Fibroblast of pulmonary artery (primary cell): ENCODE measurements around the gene COL6A2.
"Not testable (repeated sequence)": the region's sequence is repeated elsewhere in the genome, so short reads cannot be mapped to it uniquely, and the experiment has no call there.

Experiments used
- DNase-seq: peaks from one replicate; pipeline ENCODE4 v3.0.0-alpha.2; 2010; ENCODE audit warnings: low read depth
- H3K4me3 ChIP-seq: replicated peaks from 2 replicates; pipeline ENCODE4 v1.5.1; 2011; ENCODE audit warnings: low read depth, mild to moderate bottlenecking, control low read depth, low read length, moderate library complexity
- TF ChIP-seq, protein P1 (sequence below): IDR thresholded peaks from 2 replicates; pipeline ENCODE4 v1.5.1; 2011; ENCODE audit warnings: mild to moderate bottlenecking, control low read depth, low read length, inconsistent platforms; ENCODE audit errors: missing control alignments

Gene COL6A2

GRCh38 chr21:46168659-46169386, 70.9 kb downstream of the COL6A2 start:
- no peak overlapping the region for H3K4me3 ChIP-seq
- TF ChIP-seq, protein P1, sequence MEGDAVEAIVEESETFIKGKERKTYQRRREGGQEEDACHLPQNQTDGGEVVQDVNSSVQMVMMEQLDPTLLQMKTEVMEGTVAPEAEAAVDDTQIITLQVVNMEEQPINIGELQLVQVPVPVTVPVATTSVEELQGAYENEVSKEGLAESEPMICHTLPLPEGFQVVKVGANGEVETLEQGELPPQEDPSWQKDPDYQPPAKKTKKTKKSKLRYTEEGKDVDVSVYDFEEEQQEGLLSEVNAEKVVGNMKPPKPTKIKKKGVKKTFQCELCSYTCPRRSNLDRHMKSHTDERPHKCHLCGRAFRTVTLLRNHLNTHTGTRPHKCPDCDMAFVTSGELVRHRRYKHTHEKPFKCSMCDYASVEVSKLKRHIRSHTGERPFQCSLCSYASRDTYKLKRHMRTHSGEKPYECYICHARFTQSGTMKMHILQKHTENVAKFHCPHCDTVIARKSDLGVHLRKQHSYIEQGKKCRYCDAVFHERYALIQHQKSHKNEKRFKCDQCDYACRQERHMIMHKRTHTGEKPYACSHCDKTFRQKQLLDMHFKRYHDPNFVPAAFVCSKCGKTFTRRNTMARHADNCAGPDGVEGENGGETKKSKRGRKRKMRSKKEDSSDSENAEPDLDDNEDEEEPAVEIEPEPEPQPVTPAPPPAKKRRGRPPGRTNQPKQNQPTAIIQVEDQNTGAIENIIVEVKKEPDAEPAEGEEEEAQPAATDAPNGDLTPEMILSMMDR: no peak
- DNase-seq: no peak

GRCh38 chr21:46170436-46171193, 72.7 kb downstream of the COL6A2 start:
- not testable (repeated sequence) for H3K4me3 ChIP-seq, DNase-seq

DNA sequence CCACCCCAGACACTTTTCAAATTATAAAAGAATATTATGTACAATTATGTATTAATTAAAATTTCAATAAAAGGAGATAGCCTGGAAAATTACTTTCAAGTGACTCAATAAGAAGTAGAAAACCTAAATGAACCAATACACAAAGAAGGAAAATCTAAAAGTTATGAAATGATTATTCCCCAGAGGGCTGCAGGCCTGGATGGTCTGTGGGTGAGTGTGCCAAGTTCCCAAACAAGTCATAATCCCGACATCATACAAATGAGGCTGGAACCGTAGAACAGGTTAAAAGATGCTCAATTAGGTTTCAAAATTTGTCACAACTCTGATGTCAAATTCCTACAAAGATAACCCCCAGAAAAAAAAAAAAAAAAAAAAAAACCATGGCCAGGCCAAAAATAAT, 73.7 kb downstream of the COL6A2 start:
- no peak overlapping the region for H3K4me3 ChIP-seq
- DNase-seq: peak; percentile 63
- TF ChIP-seq, protein P1: no peak

DNA sequence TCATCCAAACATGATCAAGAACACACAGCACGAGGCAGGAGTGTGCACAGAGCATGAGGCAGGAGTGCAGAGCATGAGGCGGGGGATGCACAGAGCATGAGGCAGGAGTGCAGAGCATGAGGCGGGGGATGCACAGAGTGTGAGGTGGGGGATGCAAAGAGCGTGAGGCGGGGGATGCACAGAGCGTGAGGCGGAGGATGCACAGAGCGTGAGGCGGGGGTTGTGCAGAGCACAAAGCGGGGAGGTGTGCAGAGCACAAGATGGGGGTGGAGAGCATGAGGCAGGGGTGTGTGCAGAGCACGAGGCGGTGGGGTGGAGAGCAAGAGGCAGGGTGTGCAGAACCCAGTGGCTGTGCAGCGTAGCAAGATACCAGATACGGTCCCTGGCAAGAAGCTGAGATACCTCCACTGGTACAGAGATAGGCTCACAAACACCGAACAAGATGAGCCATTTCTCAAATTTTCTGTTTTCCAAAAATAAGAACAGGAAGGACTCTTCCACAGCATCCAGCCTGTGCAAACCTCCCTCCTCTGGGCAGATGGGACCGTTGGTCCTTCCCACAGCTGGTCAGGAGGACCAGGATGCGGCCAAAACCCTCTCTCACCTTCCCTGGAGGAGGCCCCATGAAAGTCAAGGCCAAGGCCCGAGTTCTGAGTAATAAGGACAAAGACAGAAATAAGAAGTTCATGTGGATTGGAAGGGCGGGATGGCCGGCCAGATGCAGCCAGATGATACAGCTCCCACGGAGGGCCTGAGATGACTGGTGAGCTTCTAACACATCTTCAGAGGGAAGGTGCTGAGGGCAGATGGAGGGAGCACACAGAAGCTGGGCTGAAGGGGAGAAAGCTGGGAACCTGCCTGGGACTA, 74.3 kb downstream of the COL6A2 start:
- H3K4me3 ChIP-seq: no peak overlapping the region
- no peak for DNase-seq
- TF ChIP-seq, protein P1: no peak

- TF ChIP-seq, protein P1: no peak
- no peak for DNase-seq
- H3K4me3 ChIP-seq: no peak overlapping the region
These were observed 75.1 kb downstream of the COL6A2 start for GRCh38 chr21:46172863-46173528.

- DNase-seq: no peak
- no peak overlapping the region for H3K4me3 ChIP-seq
- TF ChIP-seq, protein P1: no peak
These were observed 75.7 kb downstream of the COL6A2 start for GRCh38 chr21:46173573-46173972.

- not testable (repeated sequence) for DNase-seq, H3K4me3 ChIP-seq
These were observed 78.7 kb downstream of the COL6A2 start for GRCh38 chr21:46176443-46177129.
